GM19099 (cell line): ENCODE results near the gene QSOX2.

Experiments used
- POLR2A ChIP-seq: IDR thresholded peaks from 3 replicates; pipeline ENCODE4 v1.6.1; 2011; ENCODE audit warnings: low read depth; ENCODE audit not compliant: insufficient read length; ENCODE audit errors: extremely low read depth

Gene QSOX2

DNA sequence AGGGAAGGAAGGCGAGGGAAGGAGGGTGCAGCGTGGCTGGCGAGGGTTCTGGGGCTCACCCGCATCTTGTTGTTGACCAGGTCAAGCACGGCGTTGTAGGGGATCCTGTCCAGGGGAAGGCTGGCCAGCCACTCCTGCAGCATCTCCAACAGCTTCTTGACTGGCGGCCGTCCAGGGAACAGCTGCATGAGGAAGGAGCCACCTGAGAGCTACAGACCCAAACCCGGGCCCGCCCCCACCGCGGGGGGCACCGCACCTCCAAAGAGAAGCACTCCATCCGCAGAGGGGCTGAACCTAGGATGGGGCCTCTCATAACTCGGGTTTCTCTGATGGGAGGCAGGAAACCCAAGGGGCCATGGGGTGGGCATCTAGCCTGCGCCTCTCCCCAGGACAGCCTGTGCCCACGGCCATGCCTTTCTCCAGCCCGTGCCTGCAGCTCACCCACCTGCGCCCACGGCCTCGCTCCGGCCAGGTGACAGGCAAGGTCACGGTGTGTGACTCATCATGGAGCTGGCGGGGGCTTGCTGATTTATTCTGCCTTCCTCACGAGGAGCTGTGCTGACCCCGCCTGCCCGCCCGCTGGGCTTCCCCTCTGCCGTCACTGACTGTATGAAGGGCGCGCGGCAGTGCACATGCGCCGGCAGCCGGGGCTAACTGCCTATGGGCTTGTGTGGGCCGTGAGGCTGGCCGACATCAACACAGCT is 28.9 kb downstream of the QSOX2 start:
- no peak for TF ChIP-seq POLR2A

DNA sequence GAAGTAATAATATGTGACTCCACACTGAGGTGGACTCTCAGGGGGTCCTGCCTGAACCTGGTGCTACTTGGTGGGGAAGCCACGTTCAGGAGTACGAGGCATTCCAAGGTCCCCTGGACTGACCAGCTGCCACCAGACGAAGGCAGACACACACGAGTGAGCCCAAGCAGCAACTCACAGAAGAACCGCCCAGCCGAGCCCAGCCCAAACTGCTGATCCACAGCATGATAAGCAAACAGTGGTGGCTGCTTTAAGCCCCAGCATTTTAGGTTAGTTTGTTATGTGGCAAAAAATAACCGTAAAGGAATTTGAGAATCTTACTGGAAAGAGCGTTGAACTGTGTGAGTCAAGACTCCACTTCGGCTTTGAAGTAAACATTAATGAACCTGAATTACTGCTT is 31.9 kb downstream of the QSOX2 start:
- TF ChIP-seq POLR2A = no peak

DNA sequence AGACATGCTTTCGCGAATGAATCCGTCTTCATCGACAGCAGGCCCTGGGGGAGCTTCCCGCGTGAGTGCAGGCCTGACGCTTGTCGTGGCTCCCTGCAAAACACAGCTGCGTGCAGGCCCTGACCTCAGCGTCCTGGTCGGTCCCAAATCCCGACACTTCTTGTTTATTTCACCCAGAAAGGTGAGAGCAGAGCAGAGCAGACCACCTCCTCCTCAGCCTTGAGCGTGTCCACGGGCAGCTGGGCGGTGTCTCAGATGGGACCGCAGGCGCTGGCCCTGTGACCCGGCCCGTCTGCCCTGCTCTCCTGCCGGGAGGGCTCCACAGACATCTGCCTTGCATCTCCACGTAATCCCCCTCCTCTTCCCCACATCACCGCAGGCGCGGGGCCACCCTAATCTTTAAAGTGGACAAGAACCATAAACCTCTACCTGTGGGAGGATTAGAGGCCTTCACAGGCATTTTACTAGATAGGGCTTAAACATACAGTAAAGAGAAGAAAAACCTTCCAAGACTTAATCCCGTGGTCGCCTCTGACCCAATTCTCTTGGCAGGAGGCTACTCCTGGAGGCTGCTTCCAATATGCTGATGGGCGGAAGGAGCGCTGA is 33.2 kb downstream of the QSOX2 start:
- no peak for TF ChIP-seq POLR2A

DNA sequence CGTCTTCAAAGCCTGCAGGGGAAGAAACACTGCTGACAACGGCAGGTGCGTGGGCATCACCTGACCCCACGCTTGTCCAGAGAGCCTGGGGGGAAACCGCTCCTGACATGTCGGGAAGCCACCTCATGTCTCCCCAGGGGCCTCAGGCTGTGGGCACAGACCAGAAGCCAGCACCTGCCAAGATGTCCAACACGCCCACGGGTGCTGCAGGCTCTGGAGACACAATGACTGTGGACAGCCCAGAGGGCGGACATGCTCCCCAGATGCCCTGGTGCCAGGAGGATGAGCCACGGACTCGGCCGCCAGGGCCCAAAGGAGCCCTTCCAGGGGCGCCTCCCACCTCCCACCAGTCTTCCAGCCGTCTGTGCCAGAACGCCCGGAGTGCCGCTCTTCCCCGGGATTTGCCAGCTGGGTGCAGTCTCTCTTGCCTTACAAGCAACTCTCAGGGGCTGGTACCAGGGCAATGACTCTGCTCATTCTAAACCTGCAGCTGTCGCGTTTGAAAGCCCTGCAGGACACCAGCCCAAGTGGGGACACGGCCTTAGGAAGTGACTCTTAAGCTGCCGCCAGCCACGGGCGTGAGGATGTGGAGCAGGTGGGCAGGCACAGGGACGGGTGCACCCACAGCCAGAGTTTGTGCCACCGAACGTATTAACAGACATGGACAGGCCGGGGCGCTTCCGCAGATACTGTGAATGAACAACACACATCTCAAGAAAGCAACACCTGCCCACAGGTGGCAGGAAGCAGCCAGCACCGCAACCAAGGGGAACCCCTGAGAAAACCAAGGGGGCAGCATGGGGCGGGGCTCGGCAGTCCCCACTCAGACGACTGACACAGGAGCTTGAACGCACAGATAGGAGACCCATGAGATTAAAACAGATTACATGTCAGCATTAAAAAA is 33.9 kb downstream of the QSOX2 start:
- TF ChIP-seq POLR2A = no peak

DNA sequence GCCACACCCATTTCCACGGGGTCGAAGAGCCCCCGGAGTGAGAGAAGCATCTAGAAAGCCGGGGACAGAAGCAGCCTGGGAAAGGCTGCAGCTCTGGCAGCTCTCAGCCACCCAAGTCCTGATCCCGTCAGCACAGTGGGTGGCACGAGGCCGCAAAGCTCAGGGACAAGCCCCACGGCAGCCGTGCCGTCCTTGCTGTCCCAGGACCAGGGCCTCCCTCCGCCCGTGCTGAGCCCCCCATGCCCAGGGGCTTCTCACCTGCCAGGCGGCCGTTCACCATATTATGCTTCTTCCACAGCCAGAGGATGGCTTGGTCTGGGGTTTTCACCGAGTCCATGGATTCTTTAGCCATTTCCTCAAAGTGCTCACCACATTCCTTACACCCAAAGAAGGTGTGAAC is 34.6 kb downstream of the QSOX2 start:
- no peak for TF ChIP-seq POLR2A

DNA sequence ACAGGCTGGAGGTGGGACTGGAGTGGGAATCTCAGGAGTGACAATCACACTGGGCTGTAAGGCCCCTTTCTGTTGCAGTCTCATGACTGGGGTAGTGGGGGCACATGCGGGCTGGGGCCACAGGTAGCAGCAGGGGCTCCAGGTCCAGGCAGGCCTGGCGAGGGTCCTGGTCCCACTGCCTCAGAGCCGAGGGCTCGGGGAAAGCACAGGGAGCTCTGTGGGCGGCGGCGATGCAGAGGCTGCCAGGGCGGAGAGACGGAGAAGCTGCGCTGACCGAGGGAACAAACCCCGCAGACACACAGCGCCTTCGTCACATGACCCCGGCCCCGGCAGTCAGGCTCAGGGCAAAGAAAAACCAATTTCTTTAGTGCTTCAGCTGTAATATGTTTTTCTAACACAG is 35.3 kb downstream of the QSOX2 start:
- TF ChIP-seq POLR2A = no peak

DNA sequence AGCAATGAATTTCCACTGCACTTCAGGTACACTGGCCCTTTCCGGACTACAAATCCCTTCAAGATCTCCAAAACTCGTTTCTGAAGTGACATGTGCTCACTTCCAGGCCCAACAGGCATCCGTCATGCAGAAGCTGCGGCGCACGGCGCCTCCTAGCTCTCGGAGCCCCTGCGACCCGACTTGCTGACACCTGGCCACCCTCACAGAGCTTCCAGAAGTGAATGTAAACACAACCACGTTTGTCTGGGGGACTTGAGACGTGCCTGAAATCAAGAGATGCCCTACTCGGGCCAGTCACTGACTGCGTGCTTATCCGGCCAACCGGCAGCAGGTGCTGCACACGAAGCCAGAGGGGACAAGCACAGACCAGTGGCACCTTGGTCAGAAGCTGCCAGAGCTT is 35.8 kb downstream of the QSOX2 start:
- no peak for TF ChIP-seq POLR2A

DNA sequence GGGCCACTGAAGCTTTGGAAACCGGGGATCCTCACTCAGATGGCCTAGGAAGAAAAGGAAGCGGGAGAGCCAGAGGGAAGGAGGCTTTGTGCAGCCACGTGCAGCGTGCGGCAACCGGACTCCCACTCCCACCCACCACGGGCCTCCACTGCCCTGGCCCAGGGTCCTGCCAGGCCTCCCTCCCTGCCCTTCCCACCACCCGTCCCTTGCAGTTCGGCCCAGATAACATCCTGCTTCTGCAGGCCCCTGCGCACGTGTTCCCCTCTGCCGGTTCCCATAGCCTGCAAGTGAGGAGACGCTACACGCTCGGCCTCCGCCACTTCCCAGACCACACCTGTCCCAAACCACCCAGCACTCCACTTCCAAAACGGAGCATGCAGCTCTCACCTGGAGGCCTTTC is 36.4 kb downstream of the QSOX2 start:
- TF ChIP-seq POLR2A = no peak

DNA sequence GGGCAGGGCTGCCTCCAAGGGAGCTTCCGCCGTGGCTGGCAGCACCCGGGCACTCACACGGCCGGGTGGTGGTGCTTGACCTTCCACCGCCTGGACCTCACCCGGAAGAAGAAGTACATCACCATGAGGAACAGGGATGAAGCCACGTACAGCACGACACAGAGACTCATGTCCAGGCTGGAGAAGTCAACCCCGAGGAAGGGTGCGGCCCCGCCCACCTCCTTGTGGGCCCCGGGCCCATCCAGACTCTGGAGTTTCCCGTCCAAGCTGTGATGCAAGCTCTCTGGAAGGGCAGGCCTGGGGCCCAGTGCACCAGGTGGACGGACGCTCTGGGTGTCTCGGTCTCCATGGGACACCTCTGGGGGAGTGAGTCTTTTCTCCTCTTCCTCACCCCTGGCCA is 36.9 kb downstream of the QSOX2 start:
- TF ChIP-seq POLR2A = no peak

DNA sequence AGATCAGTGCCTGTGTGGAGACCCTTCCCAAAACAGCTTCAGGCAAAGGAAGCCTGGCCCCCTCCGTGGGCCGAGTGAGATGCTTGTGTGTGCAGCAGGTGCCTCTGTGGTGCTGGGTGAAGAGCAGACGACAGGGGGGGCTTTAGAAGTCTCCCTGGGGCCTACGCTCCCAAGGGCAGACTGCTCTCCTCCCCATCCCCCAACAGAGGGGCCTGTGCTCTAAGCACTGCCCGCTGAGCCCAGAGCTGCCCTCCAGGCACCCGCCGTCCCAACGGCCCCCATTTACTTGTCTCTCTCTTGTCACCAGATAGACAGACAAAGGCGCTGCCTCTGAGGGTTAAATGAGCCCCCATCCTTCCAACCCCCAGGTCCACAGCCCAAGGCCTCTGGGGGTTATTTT is 38.0 kb downstream of the QSOX2 start:
- no peak for TF ChIP-seq POLR2A

DNA sequence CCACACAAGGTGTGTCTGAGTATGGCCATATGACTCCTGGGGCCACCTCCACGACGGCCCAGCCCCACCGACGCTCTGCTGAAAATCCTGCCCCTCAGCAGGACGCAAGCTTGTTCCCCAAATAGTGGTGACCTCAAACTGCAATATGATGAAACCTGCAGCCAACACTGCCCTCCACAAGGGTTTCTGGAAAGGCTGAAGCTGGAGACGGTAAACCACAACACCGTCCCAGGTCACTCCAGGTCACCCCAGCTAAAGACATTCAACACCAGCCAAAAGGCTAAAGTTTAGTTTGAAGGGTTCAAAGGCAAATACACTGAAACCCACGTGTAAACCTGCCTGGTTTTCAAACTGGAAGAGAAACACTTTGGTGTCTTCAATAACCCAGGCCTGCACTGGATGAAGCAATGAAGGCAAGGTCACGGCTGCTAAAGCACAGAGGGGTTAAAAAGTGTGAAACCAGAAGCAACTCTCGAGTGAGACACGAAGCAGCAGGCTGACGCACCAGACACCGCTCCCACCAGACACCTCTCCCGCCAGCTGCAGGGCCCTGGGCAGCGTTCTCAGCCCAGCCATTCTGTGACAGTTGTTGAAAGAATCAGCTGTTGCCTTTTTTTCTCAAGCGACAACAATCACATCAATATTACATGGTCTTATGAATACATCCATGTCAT is 38.9 kb downstream of the QSOX2 start:
- TF ChIP-seq POLR2A = no peak

DNA sequence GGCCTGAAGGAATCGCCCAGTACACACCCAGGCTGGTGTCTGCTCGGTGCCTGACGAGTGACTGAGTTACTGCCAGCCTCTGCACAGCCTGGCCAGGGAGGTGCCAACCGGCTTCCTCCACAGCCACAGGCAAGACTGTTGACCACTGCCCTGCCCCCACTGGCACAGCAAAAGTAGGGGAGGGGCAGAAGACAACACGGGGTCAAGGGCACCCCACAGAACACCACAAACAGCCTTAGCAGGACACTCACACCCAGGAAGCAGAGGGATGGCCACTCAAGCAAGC is 40.0 kb downstream of the QSOX2 start:
- TF ChIP-seq POLR2A = no peak

DNA sequence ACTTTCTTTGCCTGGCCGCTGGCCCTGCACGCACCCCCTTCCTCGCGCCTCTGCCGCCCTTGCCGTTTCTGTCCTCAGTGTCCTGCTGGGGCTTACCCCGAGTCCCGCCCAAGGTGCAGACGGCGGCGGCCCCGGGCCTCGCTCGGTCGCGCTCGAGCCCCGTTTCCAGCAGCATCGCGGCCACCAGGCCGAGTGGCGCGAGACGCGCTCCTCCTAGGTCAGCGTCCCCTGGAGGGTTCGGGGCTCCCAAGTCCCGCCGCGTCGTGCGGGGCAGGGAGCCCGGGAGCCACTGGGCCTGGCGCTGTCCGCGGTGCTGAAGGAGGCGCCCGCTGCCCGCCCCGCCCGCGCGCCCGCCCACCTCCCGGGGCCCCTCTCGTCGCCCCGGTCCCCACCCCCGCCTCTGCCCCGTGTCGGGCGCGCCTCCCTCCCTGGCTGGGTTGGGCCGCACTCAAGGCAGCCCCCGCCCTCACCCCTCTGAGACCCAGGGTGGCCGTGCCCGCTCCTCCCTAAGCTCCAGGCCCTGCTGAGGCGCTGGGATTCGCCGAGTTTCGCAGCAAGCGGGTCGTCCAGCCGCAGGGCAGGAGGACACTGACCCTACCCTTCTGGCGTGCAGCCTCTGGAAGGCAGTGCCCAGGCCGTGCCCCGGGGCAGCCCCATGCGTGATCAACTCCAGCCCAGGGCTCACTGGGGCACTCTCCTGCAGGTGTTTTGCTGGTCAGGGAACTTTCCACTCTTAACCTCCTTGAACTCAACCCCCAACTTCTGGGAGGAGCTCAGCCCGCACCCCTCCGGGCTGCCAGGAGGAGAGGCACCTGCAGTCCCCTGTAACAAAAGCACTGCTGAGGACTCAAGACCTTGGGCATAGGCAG is 40.5 kb downstream of the QSOX2 start, which contains the start of gene LHX3:
Gene LHX3, minus strand, starts transcription at position 291 of the 869 bp plus-strand sequence. Its CDS starts 116 bp downstream, at position 175.
- no peak for TF ChIP-seq POLR2A

DNA sequence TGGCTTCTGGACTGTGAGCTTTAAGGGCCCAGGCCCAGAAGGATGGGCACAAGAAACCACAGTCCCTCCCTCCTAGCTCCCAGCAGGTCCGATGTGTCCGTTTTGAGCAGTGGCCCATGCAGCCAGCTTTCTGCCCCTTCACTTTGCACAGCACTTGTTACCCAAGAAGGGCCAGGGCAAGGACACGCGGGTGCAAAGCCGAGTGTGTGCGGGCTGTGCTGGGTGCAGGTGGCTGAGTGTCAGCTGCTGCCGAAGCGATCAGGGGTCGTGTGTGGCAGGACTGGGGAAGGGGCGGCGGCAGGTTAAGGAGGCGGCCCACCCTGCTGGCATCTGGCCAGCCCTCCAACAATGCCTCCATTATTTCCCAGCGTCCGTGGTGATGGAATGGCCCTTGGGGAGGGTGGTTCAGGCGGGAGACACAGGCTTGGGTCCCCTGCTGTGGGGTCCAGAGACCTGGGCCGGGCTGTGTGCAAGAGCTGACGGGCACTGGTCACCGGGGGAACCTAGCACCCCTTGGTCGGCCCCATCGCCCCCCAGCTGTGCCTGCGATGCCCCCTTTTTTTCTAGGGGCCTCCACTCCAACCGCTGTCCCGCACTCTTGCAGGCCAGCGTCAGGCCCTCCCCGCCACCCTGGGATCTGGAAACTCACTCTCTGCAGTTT is 41.3 kb downstream of the QSOX2 start:
- TF ChIP-seq POLR2A = no peak
